Fibroblast of skin of left biceps (primary cell): ENCODE results near the gene ATP9B.
"Not testable (repeated sequence)": the region's sequence is repeated elsewhere in the genome, so short reads cannot be mapped to it uniquely, and the experiment has no call there.

Experiments
- DNase-seq, 2 experiments: peaks; one replicate each; pipeline ENCODE4 v3.0.0-alpha.2; 2013; ENCODE audit warnings: low read depth in 2 of 2

The ATP9B gene

DNA sequence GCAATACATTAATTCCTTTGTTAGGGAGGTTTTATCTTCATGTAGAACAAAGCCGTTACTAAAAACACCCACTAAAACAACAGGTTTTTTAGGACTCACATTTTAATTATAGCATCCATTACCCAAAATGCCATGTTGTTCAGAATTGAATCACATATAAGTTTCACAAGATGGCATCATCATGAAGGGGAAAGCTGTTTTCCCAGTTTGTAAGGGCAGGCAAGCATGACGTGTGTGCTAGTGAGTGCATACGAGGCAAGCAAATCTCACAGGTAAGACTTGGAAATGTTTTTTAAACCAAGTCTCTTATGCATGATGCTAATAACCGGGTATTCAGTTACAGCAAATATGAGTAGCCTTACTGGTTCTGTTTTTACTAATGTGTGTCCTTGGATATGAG is 214.7 kb downstream of the ATP9B start:
- DNase-seq: no peak

DNA sequence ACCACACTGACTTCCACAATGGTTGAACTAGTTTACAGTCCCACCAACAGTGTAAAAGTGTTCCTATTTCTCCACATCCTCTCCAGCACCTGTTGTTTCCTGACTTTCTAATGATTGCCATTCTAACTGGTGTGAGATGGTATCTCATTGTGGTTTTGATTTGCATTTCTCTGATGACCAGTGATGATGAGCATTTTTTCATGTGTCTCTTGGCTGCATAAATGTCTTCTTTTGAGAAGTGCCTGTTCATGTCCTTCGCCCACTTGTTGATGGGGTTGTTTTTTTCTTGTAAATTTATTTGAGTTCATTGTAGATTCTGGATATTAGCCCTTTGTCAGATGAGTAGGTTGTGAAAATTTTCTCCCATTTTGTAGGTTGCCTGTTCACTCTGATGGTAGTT is 216.0 kb downstream of the ATP9B start:
- DNase-seq: not testable (repeated sequence)

DNA sequence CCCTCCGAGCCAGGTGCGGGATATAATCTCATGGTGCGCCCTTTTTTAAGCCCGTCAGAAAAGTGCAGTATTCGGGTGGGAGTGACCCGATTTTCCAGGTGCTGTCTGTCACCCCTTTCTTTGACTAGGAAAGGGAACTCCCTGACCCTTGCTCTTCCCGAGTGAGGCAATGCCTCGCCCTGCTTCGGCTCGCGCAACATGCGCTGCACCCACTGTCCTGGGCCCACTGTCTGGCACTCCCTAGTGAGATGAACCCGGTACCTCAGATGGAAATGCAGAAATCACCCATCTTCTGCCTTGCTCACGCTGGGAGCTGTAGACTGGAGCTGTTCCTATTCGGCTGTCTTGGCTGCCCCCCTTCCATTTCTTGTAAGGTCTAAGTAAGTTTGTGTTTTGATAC is 221.2 kb downstream of the ATP9B start:
- not testable (repeated sequence) for DNase-seq

DNA sequence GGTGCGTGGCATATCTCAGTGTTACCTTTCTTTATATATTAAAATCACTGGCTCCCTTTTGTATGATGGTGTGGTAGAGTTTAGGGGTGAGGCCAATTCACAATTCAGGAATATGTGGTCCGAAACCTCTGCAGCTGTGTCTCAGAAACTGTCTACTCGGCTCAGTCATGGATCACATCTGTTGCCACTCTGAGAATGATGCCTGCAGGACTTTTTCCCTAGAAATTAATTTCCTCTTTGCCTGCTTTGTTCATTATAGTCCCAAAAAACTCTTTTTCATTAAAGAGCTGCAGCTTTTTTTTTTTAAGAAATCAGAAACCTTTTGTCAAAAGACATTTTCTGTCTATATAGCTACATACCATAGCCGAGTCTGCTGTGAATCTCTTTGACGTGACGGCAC is 221.7 kb downstream of the ATP9B start:
- no peak for DNase-seq

DNA sequence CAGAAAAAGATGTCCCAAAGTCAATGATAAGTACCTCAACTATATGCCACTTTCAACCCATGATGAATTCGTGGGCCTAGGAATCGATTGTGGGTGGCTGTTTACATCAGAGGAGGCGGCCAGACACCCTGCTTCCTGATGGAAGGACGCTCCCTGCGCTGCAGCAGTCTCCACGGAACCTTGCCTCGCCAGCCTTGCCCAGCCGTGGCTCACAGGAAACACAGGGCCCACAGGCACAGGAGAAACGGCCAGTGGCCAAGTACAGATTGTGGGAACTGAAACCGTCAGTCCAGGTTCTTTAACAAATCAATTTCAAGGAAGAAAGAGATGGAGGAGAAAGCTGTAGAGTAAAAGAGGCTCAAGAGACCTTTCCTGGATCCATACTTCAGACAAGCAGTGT is 225.0 kb downstream of the ATP9B start:
- DNase-seq: no peak

DNA sequence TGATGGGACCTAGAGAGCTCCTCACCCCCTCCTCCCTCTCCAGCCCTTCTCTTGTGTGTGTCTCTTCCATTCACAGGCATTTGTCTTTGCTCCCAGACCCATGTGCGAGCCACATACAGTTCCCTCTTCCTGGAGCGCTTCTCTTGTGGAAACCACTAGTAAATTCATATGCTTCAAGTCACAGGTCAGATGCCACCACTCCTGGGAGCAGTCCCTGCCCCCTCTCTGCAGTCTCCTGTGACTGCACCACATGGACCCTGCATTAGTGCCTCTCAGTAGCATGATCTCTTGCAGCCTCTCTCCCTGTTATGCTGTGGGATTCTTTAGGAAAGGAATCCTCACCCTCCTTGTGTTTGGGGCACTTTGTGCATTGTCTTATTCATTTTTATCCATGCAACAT is 230.1 kb downstream of the ATP9B start:
- DNase-seq: no peak

DNA sequence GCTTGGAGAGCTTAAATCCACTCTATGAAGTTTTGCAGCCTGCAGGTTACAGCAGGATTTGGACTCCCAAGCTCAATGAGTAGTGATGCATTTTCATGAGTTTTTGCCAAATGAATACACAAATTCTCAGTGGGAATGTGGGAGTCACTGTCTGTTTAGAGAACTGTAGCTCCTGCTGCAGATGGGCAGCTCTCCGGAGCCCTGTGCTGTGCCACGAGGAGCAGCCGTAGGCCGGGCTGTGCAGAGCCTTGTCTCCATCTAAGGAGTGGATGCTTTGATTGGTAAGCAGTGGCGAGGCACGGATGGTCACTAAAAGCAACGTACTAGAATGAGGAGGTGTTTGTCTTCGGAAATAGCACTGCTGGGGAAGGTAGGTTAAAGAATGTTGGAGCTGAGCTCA is 230.5 kb downstream of the ATP9B start:
- no peak for DNase-seq

DNA sequence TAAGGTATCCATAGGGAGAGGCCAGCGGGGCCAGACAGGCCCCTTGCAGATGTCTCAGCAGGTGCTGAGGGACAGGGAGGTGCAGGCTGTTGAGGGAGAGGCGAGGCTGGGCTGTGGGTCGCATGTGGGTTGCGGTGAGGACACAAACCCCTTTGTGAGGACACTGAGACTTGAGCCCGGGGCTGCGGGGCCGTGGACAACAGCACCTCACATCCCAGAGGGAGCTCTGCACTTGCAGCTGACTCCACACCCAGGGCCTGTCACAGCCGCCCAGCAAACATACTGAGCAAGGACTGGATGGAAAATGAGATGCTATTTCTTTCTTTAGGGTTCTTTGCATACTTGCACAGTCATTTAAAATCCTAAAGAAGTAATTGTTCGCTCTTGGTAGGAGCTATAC is 231.2 kb downstream of the ATP9B start:
- no peak for DNase-seq

DNA sequence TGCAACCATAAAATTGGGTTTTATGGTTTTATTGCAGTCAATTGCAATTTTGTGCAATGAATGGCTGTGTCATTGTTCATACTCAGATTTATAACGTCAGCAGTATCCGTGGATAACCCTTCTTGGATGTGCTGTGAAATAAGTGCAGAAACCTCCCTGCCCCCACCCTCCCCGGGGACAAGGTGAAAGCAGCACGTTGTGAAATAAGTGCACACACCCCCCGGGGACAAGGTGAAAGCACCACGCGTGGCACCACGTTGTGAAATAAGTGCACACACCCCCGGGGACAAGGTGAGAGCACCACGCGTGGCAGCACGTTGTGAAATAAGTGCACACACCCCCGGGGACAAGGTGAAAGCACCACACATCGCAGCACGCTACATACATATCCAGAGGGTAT is 232.9 kb downstream of the ATP9B start:
- DNase-seq: no peak

DNA sequence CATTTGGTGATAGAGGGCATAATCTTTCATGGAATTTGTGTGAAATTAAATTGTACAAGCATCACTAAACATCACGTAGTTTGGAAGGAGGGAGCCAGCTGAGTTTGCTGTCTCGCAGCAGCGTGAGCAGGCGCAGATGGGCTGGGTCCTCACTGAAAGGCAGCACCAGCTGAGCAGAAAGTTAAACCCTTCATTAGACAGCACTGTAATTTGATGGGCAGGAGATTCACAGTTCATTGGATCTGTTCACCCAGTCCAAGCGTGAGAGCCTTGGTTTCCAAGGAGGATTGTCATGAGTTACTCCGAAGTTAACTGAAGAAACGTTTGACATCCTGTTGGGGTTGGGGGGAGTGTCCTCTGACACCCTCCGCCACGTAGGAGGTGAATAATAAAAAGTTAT is 236.7 kb downstream of the ATP9B start:
- no peak for DNase-seq

DNA sequence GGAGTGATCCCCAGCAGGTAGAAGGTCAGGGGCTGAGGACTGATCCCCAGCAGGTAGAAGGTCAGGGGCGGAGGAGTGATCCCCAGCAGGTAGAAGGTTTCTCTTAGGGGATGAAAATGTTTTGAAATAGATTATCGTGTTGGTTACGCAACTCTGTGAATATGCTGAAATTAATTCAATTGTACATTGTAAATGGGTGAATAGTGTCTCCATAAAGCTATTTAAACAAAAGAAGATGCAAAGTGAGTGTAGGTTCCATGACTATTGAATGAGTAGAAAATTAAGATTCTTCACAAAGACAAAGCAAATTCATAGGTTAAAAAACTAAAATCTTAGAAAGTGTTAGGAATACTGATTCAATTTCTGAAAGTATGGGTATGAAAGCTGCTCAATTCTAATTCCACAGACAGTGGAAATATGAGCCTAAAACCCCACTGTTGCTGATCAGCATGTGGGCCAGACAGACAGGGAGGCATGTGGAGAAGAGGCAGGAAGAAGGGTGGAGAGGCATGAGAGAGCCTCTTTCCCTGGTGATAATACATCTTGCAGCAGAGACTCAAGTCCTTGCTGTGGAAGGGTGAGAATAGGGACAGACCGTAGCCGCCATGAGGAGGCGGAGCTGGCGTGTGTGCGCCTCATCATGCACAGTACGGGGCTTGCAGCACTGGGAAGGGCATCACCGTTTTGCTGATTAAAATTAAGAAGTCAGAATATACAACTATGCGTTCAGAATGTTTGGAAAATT is 240.6 kb downstream of the ATP9B start:
- no peak for DNase-seq

DNA sequence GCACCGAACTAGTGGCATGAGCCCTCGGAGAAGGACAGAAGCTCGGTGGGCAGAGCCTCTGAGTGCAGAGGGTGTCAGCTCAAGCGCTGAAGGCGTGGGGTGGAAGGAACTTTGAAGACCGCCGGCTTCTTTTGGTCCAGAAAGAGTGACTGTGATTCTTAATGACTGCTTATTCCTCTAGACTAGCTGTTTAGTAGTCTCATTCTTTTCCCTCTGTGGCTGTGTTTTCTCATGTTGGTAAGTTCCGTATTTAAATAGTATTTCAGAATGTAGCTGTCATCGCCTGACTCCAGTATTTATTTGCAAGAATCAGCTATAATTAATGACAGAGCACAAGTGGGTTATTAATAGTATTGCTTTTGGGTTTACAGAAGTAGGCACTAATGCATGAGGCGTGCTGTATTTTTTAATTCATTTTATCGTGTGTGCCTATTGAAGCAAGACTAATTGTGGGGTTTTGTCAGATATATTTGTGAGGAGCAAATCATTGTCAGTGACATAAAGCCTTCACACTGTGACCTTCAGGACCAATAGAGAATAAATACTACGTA is 245.7 kb downstream of the ATP9B start:
- DNase-seq: no peak

DNA sequence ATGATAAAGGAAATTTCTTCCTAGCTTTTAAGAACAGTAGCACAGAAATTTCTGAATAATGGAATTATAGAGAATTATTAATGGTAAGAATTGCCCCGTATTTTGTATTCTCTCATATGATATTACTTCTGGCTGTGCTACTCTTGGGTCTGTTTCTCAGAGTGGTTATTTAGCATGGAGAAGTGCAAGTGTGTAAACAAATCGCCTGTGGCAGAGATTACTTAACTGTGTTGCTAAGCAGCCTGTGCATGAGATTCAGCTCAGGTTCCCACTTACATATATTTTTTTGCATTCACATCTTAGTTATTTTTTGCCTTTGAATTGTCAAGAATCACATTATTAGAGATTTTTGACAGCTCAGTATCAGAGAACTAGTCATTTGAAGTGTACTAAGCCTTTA is 246.4 kb downstream of the ATP9B start:
- no peak for DNase-seq

DNA sequence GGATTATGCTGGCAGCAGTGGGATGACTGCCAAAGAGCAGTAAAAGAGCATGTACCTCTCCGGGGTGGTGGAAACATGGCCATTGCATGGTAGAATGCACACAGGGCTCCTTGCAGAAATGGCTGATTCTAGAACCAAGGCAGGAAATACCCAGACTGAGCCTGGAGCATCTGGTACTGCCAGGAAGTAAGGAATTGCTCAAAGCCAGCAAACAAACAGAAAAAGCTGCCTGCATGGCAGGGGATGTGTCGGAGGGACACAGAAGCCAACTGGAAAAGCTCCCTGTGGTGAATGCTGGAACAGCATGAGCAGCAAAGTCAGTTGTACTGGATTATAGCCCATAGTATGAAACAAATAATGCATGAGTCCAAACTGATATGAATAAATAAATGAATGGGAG is 248.5 kb downstream of the ATP9B start:
- DNase-seq: no peak

DNA sequence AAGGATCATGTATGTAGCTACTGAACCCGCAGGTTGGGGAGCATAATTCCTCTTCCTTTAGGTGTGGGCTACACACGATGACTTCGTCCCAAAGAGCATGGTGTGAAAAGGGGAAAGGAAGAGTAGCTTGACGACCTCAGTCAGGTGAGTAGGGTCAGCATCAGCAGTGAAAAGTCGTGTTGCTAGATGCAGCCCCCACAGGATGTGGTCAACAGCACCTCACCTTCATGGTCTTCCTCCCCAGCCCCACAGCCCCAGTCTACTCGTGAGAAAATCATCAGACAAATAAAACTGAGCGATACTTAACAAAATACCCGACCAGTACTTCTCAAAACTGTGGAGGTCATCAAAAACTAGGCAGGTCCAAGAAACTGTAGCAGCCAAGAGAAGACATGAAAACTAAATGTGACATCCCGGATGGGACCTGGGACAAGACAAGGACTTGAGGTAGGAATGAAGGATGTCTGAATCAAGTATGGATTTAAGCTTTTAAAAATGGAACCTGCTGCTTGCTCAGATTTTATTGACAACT is 249.0 kb downstream of the ATP9B start:
- DNase-seq: no peak

DNA sequence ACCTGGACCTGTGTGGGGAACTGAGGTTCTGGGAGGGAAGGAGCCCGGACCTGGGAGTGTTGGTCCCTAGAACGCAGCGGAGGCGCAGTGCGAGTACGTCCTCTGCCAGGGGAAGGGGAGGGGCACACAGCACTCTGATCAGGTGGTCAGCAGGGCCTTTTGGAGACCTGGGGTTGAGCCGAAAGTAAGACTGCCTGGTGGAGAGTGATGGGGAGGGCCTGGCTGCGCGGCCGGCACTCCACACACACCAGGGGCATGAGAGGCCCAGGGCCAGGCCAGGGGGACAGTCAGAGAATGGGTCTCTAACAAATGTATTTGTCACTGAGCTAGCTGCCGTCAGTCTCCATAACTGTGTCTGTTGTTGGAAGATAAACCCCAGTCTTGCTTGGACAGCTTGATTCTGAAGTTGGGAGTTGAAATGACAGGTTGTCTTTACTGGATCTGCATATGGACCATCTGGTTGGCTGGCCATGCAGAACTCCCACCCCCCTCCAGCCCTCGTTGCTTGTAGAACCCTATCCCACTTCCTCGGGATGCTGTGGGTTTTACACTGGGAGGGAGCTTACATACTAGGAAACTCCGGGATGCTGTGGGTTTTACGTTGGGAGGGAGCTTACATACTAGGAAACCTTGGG is 251.1 kb downstream of the ATP9B start:
- no peak for DNase-seq

DNA sequence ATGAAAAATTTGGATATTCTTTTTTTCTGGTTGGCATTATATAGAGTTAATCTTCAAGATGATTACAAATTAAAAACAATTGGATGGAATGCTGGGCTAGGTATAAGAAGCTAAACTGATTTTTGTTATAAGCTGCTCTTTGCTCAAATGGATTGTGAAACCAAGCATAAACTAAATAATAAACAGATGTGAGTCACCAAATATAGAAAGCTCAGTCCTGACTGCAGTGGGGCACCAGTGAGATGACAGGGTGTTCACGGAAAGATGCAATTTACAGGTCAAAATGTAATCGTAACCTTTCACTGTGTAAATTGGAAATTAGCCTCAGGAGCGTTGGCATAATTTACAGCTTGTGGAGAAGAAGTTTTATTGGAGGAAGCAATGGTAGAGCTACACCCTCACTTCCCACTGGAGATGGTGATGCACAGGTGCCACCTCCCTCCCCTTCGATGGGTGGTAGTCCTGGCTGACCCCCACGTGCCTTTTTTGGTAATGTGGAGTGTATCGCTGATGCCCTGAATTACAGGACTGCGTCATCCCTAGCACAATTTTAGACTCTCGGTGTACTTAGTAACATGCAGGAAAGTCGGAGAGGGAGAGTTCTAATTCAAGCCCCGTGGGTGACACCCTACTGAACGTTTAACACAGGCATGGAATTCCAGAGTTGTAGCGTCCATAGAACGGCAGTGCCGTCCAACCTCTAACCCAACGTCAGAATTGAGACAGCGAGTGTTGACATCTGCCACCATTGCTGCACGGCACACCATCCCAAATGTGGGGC is 252.6 kb downstream of the ATP9B start:
- DNase-seq: no peak

DNA sequence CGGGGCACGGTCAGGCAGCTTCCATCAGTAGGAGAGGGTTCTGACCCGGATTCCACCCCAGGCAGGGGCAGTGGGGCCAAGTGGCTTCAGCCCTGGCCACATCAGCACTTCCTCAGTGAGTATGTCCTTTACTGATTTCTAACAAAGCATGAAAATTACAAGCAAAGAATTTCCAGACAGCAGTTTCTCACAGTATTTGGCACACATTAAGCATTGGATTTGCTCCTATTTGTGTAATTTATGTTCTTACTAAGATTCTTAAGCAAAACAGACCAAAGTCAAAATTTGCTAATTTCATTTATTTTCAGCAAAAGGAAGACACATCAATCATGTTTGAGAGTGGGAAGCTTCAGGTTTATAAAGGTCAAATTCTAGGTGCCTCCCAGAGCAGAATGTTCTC is 253.2 kb downstream of the ATP9B start:
- no peak for DNase-seq

DNA sequence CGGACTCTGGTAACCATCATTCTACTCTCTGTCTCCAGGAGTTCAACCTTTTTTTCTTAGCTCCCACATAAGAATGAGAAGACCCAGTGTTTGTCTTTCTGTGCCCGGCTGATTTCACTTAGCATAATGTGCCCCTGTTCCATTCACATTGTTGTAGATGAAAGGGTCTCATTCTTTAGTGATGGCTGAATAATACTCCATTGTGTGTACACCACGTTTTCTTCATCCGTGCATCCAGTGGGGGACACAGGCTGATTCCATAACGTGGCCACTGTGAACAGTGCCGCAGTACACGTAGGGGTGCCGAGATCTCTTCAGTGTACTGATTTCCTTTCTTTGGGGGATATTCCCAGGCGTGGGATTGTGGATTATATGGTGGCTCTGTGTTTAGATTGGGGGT is 254.3 kb downstream of the ATP9B start:
- no peak for DNase-seq

DNA sequence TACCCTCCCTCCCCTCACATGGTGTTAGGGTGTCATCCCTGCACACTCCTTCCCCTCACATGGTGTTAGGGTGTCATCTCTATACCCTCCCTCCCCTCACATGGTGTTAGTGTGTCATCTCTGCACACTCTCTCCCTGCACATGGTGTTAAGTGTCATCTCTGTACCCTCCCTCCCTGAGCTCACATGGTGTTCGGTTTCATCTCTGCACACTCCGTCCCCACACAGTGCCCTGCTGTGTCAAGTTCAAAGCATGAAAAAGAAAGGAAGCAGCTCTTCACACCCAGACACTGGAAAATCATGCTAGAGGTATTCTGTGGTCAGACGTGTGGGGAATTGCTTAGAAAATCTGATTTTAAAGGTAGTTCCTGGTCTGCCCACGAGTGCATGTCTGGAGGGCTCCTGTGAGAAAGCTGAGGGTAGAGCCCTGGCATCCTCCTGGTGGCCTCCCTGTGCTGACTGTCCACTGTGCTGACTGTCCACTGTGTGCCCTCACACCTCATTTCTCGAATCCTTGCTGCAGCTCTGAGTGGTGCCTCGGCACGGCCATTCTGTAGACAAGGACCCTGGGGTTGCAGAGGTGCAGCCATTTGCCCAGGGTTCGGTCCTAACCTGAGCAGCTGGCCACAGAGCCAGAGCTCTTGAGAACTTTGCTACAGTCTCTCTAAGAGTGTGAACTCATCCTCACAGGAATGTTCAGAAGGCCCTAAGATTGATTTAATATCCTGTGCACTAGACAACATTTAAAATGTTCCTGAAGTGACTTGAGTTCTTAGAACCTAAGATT is 257.4 kb downstream of the ATP9B start:
- DNase-seq: peak; percentile 3 to 6

DNA sequence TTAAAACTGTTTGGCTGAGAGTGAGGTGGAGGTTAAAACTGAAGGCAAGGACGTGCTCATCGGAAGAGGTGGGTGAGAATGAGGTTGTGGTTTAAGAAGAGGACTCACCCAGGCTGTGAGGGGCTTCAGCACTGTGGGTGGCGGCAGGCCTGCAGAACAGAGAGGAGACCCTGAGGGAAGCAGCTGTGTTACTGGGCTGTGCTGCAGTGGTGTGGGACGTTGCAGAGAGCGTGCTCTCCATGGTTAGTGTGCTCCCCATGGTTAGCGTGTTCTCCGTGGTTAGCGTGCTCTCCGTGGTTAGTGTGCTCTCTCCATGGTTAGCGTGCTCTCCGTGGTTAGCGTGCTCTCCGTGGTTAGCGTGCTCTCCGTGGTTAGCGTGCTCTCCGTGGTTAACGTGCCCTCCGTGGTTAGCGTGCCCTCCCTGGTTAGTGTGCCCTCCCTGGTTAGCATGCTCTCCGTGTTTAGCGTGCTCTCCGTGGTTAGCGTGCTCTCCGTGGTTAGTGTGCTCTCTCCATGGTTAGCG is 258.1 kb downstream of the ATP9B start:
- no peak for DNase-seq
